OCI-LY7 (cell line): ENCODE results near the gene COBLL1. TPM values are rescaled to one million over a fixed set of nuclear protein-coding genes. Genes with fewer than 3 reads are reported as not detected.

ENCODE experiments used
- BruUV-seq: library from RNA; stranded (reverse); fragments of 400-500 nt; replicated peaks from 2 replicates; lab custom pipeline; 2021; lab: Mats Ljungman, UMichigan
- CTCF ChIA-PET: fragments of 300-600 bp; sonication (Branson Sonifier 250); formaldehyde crosslinking; loops from one replicate; lab custom pipeline; 2022; ENCODE audit warnings: antibody characterized with exemption; ENCODE audit not compliant: unreplicated experiment; lab: Charles Lee
- POLR2A ChIA-PET: fragments of 300-600 bp; sonication (Branson Sonifier 250); formaldehyde crosslinking; loops from one replicate; lab custom pipeline; 2022; ENCODE audit warnings: antibody characterized with exemption; lab: Charles Lee
- DNase-seq: peaks from one replicate; pipeline ENCODE4 v3.0.0-alpha.2; 2015; ENCODE audit warnings: low spot score
- H2AFZ ChIP-seq: fragments of 200-600 bp; sonication (generic), shearing (Covaris generic); 2 replicates; pipeline ENCODE4 v1.6.1; 2014; ENCODE audit warnings: mild to moderate bottlenecking, antibody characterized with exemption, low read length, moderate library complexity
- H3K27ac ChIP-seq: fragments of 200-600 bp; sonication (generic); 2 replicates; pipeline ENCODE4 v1.5.1; 2014; ENCODE audit warnings: mixed run types, low read depth, mild to moderate bottlenecking, moderate library complexity, low read length, inconsistent platforms; ENCODE audit not compliant: poor library complexity, severe bottlenecking
- H3K36me3 ChIP-seq: fragments of 200-600 bp; sonication (generic); 2 replicates; pipeline ENCODE4 v1.6.1; 2014; ENCODE audit warnings: mild to moderate bottlenecking, antibody characterized with exemption, low read length, moderate library complexity, mixed read lengths; ENCODE audit not compliant: insufficient read depth
- H3K4me1 ChIP-seq: fragments of 200-600 bp; sonication (generic); 2 replicates; pipeline ENCODE4 v1.5.1; 2014; ENCODE audit warnings: mild to moderate bottlenecking, low read length; ENCODE audit not compliant: insufficient read depth, poor library complexity, severe bottlenecking
- H3K4me2 ChIP-seq: fragments of 200-600 bp; sonication (generic); 2 replicates; pipeline ENCODE4 v1.6.1; 2014; ENCODE audit warnings: mild to moderate bottlenecking, low read length
- H3K4me3 ChIP-seq: fragments of 200-600 bp; sonication (generic); 2 replicates; pipeline ENCODE4 v1.5.1; 2014; ENCODE audit warnings: mild to moderate bottlenecking, low read depth, low read length; ENCODE audit not compliant: poor library complexity, severe bottlenecking
- H3K79me2 ChIP-seq: fragments of 200-600 bp; sonication (generic); 2 replicates; pipeline ENCODE4 v1.6.1; 2016; ENCODE audit warnings: low read depth, mild to moderate bottlenecking, low read length, moderate library complexity, mixed read lengths; ENCODE audit not compliant: insufficient read depth
- H3K9me2 ChIP-seq: fragments of 200-600 bp; sonication (generic); 2 replicates; pipeline ENCODE4 v1.6.1; 2016; ENCODE audit warnings: mild to moderate bottlenecking, low read length, mixed read lengths; ENCODE audit not compliant: insufficient read depth
- H3K9me3 ChIP-seq: fragments of 200-600 bp; sonication (generic); 2 replicates; pipeline ENCODE4 v1.6.1; 2014; ENCODE audit warnings: mild to moderate bottlenecking, mixed run types, low read length, mixed read lengths
- H4K20me1 ChIP-seq: fragments of 200-600 bp; sonication (generic); 2 replicates; pipeline ENCODE4 v1.6.1; 2014; ENCODE audit warnings: mild to moderate bottlenecking, antibody characterized with exemption, low read length, moderate library complexity, mixed read lengths; ENCODE audit not compliant: insufficient read depth
- CTCF ChIP-seq: fragments of 200-600 bp; sonication (generic); conservative IDR thresholded peaks from 2 replicates; pipeline ENCODE4 v1.5.1; 2014; ENCODE audit warnings: mild to moderate bottlenecking, antibody characterized with exemption, low read length, moderate library complexity, mixed read lengths
- EZH2phosphoT487 ChIP-seq: fragments of 200-600 bp; sonication (generic); IDR thresholded peaks from 2 replicates; pipeline ENCODE4 v1.6.1; 2018; ENCODE audit warnings: low read depth, borderline replicate concordance, mild to moderate bottlenecking, mixed run types, antibody characterized with exemption, low read length, moderate library complexity, mixed read lengths
- intact Hi-C: fragments of 100-400 bp; cut with micrococcal nuclease; formaldehyde crosslinking; loops from one replicate; pipeline ENCODE4 v1.10.0; 2022; ENCODE audit not compliant: unreplicated experiment
- total RNA-seq, 2 experiments: library from RNA; depleted of rRNA in 1 of 2; stranded (reverse); fragments of >200 nt in 1 of 2; shearing (Covaris generic) in 1 of 2; gene quantifications; 2 replicates each; pipeline ENCODE4 v1.2.3, GENCODE V29; 2014 to 2022

Gene COBLL1
- total RNA-seq, 2 experiments from 2014 or later: 0.79 to 40.7 TPM

GRCh38 chr2:164754157-164755093, 87.2 kb downstream of the COBLL1 start:
- no peak for TF ChIP-seq CTCF
- no peak for TF ChIP-seq EZH2phosphoT487
- no peaks in the 10 kb centered on the region for H3K9me2 ChIP-seq
- H3K27ac ChIP-seq: peak overlapping the region; percentile 63
- H3K4me2 ChIP-seq: peak overlapping the region; percentile 80
- intact Hi-C loops: loop anchor here (5.0 kb wide), 1 partner anchor 448 kb away; the partner anchor contains the start of gene SCN3A
- no peaks in the 10 kb centered on the region for H4K20me1 ChIP-seq
- no peaks in the 10 kb centered on the region for H3K9me3 ChIP-seq
- H3K79me2 ChIP-seq: peaks cover 23% of the 10 kb centered on the region
- ChIA-PET POLR2A (interaction anchor here (0.8 to 1.8 kb wide), 5 partner anchors 9 to 219 kb away, joined by 3 to 8 read pairs (median 3); no protein-coding TSS in a partner anchor), CTCF (no interaction called here)
- H3K4me1 ChIP-seq: peaks cover 47% of the 10 kb centered on the region
- DNase-seq: peak; percentile 74
- peak overlapping the region; percentile 60 for H3K4me3 ChIP-seq
- no peaks in the 10 kb centered on the region for H3K36me3 ChIP-seq
- H2AFZ ChIP-seq: peak overlapping the region; percentile 82
- BruUV-seq: no TSS peak

DNA sequence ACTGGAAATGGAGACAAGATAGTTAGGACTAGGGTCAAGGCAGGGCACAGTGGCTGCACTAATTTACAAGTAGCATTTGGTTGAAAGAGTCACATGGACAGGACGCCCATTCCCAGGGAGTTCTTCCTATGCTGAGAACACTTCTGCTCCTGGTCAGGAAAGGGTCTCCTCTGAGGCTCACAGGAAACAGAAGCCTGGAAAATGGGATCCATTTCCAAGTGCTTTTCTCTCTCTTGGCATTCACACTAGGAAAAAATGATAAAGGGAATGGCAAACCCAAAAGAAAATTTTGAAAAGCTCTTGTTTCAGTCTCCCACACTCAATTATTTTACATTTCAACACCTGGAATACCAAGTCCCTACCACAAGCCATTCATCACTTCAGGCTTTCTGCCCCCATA, 88.7 kb downstream of the COBLL1 start:
- no TSS peak for BruUV-seq
- no peak overlapping the region for H3K4me3 ChIP-seq
- no peaks in the 10 kb centered on the region for H3K9me3 ChIP-seq
- no peak for DNase-seq
- no peaks in the 10 kb centered on the region for H4K20me1 ChIP-seq
- no peak overlapping the region for H3K4me2 ChIP-seq
- POLR2A ChIA-PET: interaction anchor here (1.4 kb wide), 1 partner anchor 9 kb away, joined by 3 read pairs; no protein-coding TSS in a partner anchor
- intact Hi-C loops: no loop called here
- no peak overlapping the region for H3K27ac ChIP-seq
- H3K79me2 ChIP-seq: peaks cover 8% of the 10 kb centered on the region
- no peaks in the 10 kb centered on the region for H3K9me2 ChIP-seq
- peaks cover 36% of the 10 kb centered on the region for H3K4me1 ChIP-seq
- TF ChIP-seq EZH2phosphoT487 (no peak), CTCF (no peak)
- CTCF ChIA-PET: no interaction called here
- no peaks in the 10 kb centered on the region for H3K36me3 ChIP-seq
- H2AFZ ChIP-seq: no peak overlapping the region
